SK-N-SH treated with all-trans-retinoic acid at 6 μM for 48 hours (cell line): ENCODE data around the gene PLD3.

Source experiments
- ATAC-seq: fragments of 200-7000 bp; cut with Tn5 transposase; 3 replicates; pipeline ENCODE4 v1.9.1; 2020; ENCODE audit warnings: mild to moderate bottlenecking, moderate library complexity
- ARNTL ChIP-seq: fragments of 450-650 bp; formaldehyde crosslinking; IDR thresholded peaks from 2 replicates; pipeline ENCODE4 v1.5.0; 2020; ENCODE audit warnings: low read depth, mild to moderate bottlenecking, moderate library complexity, borderline replicate concordance
- BACH2 ChIP-seq: fragments of 250-450 bp; sonication (Bioruptor Pico); IDR thresholded peaks from 2 replicates; pipeline ENCODE4 v1.9.0; 2021; ENCODE audit warnings: mild to moderate bottlenecking, borderline replicate concordance
- CSDC2 ChIP-seq: fragments of 250-450 bp; sonication (Bioruptor Pico); IDR thresholded peaks from 2 replicates; pipeline ENCODE4 v1.5.0; 2020; ENCODE audit warnings: mild to moderate bottlenecking, moderate library complexity
- ESRRG ChIP-seq: fragments of 250-450 bp; sonication (Bioruptor Pico); IDR thresholded peaks from 2 replicates; pipeline ENCODE4 v1.6.1; 2021; ENCODE audit warnings: mild to moderate bottlenecking
- GLIS3 ChIP-seq: fragments of 250-450 bp; sonication (Bioruptor Pico); IDR thresholded peaks from 2 replicates; pipeline ENCODE4 v1.5.0; 2020; ENCODE audit warnings: mild to moderate bottlenecking, moderate library complexity
- ISL1 ChIP-seq: fragments of 250-450 bp; sonication (Bioruptor Pico); IDR thresholded peaks from 2 replicates; pipeline ENCODE4 v2.1.2; 2022; ENCODE audit warnings: mild to moderate bottlenecking, moderate library complexity
- OSR1 ChIP-seq: fragments of 250-450 bp; sonication (Bioruptor Pico); IDR thresholded peaks from 2 replicates; pipeline ENCODE4 v1.8.0; 2022; ENCODE audit warnings: moderate library complexity, mild to moderate bottlenecking, inconsistent platforms
- PPARA ChIP-seq: fragments of 250-450 bp; sonication (Bioruptor Pico); IDR thresholded peaks from 2 replicates; pipeline ENCODE4 v1.5.0; 2020; ENCODE audit warnings: mild to moderate bottlenecking, borderline replicate concordance
- RARB ChIP-seq: fragments of 250-450 bp; sonication (Bioruptor Pico); IDR thresholded peaks from 2 replicates; pipeline ENCODE4 v1.8.0; 2021; ENCODE audit warnings: mild to moderate bottlenecking, moderate library complexity
- SNAI2 ChIP-seq: fragments of 250-450 bp; sonication (Bioruptor Pico); IDR thresholded peaks from 2 replicates; pipeline ENCODE4 v1.5.0; 2020; ENCODE audit warnings: mild to moderate bottlenecking, moderate library complexity
- TCF4 ChIP-seq: fragments of 250-450 bp; sonication (Bioruptor Pico); IDR thresholded peaks from 2 replicates; pipeline ENCODE4 v1.8.0; 2021; ENCODE audit warnings: mild to moderate bottlenecking, moderate library complexity, borderline replicate concordance
- TOX ChIP-seq: fragments of 250-450 bp; sonication (Bioruptor Pico); IDR thresholded peaks from 2 replicates; pipeline ENCODE4 v1.8.0; 2021; ENCODE audit warnings: mild to moderate bottlenecking, moderate library complexity, borderline replicate concordance
- ZC3H10 ChIP-seq: fragments of 250-450 bp; sonication (Bioruptor Pico); IDR thresholded peaks from 2 replicates; pipeline ENCODE4 v1.5.1; 2021; ENCODE audit warnings: mild to moderate bottlenecking, moderate library complexity
- ZFP3 ChIP-seq: fragments of 250-450 bp; sonication (Bioruptor Pico); IDR thresholded peaks from 2 replicates; pipeline ENCODE4 v1.5.0; 2020; ENCODE audit warnings: mild to moderate bottlenecking, moderate library complexity
- ZNF70 ChIP-seq: fragments of 450-650 bp; formaldehyde crosslinking; IDR thresholded peaks from 2 replicates; pipeline ENCODE4 v1.5.0; 2020; ENCODE audit warnings: mild to moderate bottlenecking, moderate library complexity
- ZNF8 ChIP-seq: fragments of 450-650 bp; formaldehyde crosslinking; IDR thresholded peaks from 2 replicates; pipeline ENCODE4 v1.5.0; 2020; ENCODE audit warnings: mild to moderate bottlenecking, moderate library complexity
- TF ChIP-seq, protein P1 (sequence below): fragments of 250-450 bp; sonication (Bioruptor Pico); IDR thresholded peaks from 2 replicates; pipeline ENCODE4 v1.5.0; 2020; ENCODE audit warnings: mild to moderate bottlenecking, moderate library complexity
- TF ChIP-seq, protein P2 (sequence below): fragments of 250-450 bp; sonication (Bioruptor Pico); IDR thresholded peaks from 2 replicates; pipeline ENCODE4 v1.8.0; 2021; ENCODE audit warnings: low read depth, mild to moderate bottlenecking, moderate library complexity, borderline replicate concordance
- TF ChIP-seq, protein P3 (sequence below): fragments of 250-450 bp; sonication (Bioruptor Pico); IDR thresholded peaks from 2 replicates; pipeline ENCODE4 v1.5.1; 2021; ENCODE audit warnings: mild to moderate bottlenecking, moderate library complexity
- TF ChIP-seq, protein P4 (sequence below): fragments of 250-450 bp; sonication (Bioruptor Pico); IDR thresholded peaks from 2 replicates; pipeline ENCODE4 v1.8.0; 2020; ENCODE audit warnings: mild to moderate bottlenecking, moderate library complexity, borderline replicate concordance
- TF ChIP-seq, protein P5 (sequence below): fragments of 250-450 bp; sonication (Bioruptor Pico); IDR thresholded peaks from 2 replicates; pipeline ENCODE4 v1.5.1; 2020; ENCODE audit warnings: low read depth, mild to moderate bottlenecking, moderate library complexity

Gene PLD3

DNA sequence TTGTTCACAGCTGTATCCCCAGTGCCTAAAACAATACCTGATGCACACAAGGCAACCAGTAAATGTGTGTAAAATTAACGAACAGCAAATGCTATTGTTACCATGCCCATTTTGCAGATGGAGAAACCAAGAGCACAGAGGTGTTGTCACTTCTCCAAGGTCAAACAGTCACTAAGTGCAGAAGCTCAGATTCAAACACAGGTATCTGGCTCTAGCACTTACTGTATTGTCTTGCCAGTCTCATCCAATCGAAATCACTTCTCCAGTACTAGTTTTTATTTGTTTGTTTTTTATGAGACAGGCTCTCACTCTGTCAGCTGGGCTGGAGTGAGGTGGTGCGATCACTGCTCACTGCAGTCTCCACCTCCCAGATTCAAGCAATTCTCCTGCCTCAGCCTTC, 13.7 kb downstream of the PLD3 start (continued):
- TF ChIP-seq, protein P1, sequence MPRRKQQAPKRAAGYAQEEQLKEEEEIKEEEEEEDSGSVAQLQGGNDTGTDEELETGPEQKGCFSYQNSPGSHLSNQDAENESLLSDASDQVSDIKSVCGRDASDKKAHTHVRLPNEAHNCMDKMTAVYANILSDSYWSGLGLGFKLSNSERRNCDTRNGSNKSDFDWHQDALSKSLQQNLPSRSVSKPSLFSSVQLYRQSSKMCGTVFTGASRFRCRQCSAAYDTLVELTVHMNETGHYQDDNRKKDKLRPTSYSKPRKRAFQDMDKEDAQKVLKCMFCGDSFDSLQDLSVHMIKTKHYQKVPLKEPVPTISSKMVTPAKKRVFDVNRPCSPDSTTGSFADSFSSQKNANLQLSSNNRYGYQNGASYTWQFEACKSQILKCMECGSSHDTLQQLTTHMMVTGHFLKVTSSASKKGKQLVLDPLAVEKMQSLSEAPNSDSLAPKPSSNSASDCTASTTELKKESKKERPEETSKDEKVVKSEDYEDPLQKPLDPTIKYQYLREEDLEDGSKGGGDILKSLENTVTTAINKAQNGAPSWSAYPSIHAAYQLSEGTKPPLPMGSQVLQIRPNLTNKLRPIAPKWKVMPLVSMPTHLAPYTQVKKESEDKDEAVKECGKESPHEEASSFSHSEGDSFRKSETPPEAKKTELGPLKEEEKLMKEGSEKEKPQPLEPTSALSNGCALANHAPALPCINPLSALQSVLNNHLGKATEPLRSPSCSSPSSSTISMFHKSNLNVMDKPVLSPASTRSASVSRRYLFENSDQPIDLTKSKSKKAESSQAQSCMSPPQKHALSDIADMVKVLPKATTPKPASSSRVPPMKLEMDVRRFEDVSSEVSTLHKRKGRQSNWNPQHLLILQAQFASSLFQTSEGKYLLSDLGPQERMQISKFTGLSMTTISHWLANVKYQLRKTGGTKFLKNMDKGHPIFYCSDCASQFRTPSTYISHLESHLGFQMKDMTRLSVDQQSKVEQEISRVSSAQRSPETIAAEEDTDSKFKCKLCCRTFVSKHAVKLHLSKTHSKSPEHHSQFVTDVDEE = no peak
- no peak for TF ChIP-seq ZNF8
- TF ChIP-seq GLIS3 (CRISPR knock-in tag) = no peak
- TF ChIP-seq TOX (CRISPR knock-in tag) = no peak
- TF ChIP-seq, protein P2, sequence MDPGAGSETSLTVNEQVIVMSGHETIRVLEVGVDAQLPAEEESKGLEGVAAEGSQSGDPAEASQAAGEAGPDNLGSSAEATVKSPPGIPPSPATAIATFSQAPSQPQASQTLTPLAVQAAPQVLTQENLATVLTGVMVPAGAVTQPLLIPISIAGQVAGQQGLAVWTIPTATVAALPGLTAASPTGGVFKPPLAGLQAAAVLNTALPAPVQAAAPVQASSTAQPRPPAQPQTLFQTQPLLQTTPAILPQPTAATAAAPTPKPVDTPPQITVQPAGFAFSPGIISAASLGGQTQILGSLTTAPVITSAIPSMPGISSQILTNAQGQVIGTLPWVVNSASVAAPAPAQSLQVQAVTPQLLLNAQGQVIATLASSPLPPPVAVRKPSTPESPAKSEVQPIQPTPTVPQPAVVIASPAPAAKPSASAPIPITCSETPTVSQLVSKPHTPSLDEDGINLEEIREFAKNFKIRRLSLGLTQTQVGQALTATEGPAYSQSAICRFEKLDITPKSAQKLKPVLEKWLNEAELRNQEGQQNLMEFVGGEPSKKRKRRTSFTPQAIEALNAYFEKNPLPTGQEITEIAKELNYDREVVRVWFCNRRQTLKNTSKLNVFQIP (CRISPR knock-in tag) = no peak
- TF ChIP-seq ISL1 = no peak
- no peak for TF ChIP-seq RARB (CRISPR knock-in tag)

DNA sequence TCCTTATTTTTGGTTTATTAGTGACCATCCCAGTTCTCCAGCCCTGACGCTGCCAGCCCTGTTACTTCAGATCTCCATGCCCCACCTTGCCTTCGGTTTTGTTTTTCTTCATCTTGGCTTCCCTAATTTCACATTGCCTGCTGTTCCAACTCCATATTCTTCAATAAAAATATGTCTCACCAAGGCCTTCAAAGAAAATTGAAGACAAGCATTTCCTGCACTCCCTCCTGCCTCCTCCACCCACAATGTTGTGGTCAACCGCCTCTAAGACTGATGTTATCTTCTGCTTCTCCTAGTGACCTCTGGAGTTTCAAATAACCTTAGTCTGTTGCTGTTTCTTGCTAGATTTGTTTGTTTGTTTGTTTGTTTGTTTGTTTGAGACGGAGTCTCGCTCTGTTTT, 14.6 kb downstream of the PLD3 start:
- no peak for ATAC-seq

DNA sequence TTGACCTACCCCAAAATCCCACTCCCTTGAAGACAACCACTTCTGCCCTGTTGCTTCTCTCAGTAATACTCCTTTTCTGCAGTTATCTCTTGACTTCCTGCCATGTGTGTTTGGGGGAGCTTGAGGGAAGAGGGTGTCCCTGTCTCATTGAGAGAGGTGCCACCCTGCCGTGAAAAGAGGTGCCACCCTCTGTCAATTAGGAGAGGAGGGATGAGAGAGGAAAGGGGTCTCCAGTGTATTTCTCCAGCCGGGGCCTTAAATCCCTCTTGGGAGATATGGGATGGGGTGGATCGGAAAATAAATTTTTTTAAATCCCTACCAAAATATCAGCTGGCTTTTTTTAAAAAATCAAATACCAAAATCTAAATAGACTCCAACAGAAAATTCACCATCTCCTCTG, 16.5 kb downstream of the PLD3 start:
- no peak for ATAC-seq
- TF ChIP-seq TOX (CRISPR knock-in tag) (no peak), TCF4 (no peak), ESRRG (no peak), ARNTL (no peak), OSR1 (CRISPR knock-in tag) (no peak), ZNF70 (CRISPR knock-in tag) (no peak), ISL1 (no peak), GLIS3 (CRISPR knock-in tag) (no peak), SNAI2 (CRISPR knock-in tag) (no peak), CSDC2 (CRISPR knock-in tag) (no peak), ZNF8 (no peak), BACH2 (CRISPR knock-in tag) (no peak), ZC3H10 (CRISPR knock-in tag) (no peak)
- TF ChIP-seq, protein P2 (CRISPR knock-in tag) = no peak
- TF ChIP-seq, protein P3, sequence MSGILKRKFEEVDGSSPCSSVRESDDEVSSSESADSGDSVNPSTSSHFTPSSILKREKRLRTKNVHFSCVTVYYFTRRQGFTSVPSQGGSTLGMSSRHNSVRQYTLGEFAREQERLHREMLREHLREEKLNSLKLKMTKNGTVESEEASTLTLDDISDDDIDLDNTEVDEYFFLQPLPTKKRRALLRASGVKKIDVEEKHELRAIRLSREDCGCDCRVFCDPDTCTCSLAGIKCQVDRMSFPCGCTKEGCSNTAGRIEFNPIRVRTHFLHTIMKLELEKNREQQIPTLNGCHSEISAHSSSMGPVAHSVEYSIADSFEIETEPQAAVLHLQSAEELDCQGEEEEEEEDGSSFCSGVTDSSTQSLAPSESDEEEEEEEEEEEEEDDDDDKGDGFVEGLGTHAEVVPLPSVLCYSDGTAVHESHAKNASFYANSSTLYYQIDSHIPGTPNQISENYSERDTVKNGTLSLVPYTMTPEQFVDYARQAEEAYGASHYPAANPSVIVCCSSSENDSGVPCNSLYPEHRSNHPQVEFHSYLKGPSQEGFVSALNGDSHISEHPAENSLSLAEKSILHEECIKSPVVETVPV (CRISPR knock-in tag) = no peak
- TF ChIP-seq, protein P1 = no peak

More for the DNA sequence above, 14.6 kb downstream of the PLD3 start:
- TF ChIP-seq OSR1 (CRISPR knock-in tag) (no peak), GLIS3 (CRISPR knock-in tag) (no peak), BACH2 (CRISPR knock-in tag) (no peak), ZFP3 (no peak), PPARA (no peak), ISL1 (no peak)
- TF ChIP-seq, protein P4, sequence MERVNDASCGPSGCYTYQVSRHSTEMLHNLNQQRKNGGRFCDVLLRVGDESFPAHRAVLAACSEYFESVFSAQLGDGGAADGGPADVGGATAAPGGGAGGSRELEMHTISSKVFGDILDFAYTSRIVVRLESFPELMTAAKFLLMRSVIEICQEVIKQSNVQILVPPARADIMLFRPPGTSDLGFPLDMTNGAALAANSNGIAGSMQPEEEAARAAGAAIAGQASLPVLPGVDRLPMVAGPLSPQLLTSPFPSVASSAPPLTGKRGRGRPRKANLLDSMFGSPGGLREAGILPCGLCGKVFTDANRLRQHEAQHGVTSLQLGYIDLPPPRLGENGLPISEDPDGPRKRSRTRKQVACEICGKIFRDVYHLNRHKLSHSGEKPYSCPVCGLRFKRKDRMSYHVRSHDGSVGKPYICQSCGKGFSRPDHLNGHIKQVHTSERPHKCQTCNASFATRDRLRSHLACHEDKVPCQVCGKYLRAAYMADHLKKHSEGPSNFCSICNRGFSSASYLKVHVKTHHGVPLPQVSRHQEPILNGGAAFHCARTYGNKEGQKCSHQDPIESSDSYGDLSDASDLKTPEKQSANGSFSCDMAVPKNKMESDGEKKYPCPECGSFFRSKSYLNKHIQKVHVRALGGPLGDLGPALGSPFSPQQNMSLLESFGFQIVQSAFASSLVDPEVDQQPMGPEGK = no peak
- TF ChIP-seq, protein P3 (CRISPR knock-in tag) = no peak
- TF ChIP-seq, protein P5, sequence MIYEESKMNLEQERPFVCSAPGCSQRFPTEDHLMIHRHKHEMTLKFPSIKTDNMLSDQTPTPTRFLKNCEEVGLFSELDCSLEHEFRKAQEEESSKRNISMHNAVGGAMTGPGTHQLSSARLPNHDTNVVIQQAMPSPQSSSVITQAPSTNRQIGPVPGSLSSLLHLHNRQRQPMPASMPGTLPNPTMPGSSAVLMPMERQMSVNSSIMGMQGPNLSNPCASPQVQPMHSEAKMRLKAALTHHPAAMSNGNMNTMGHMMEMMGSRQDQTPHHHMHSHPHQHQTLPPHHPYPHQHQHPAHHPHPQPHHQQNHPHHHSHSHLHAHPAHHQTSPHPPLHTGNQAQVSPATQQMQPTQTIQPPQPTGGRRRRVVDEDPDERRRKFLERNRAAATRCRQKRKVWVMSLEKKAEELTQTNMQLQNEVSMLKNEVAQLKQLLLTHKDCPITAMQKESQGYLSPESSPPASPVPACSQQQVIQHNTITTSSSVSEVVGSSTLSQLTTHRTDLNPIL (CRISPR knock-in tag) = no peak
